HepG2 (cell line): Measurements from ENCODE around the gene CHD9. TPM values are rescaled to one million over a fixed set of nuclear protein-coding genes. Genes with fewer than 3 reads are reported as not detected.

Experiments
- ARID2 ChIP-seq: sonication (generic); formaldehyde crosslinking; IDR thresholded peaks from 2 replicates; pipeline ENCODE4 v1.8.1; 2022; ENCODE audit warnings: mild to moderate bottlenecking, missing genetic modification reagents, borderline replicate concordance
- BHLHE40 ChIP-seq: IDR thresholded peaks from 2 replicates; pipeline ENCODE4 v1.6.1; 2011; ENCODE audit warnings: low read length, improper control_type of control experiment
- HNF1A ChIP-seq, 2 experiments: sonication (generic) in 1 of 2; formaldehyde crosslinking in 1 of 2; IDR thresholded peaks; 2 replicates each; pipeline versions ENCODE4 v1.4.0 to v1.6.1; 2016 to 2020; ENCODE audit warnings: borderline replicate concordance in 1 of 2, low read depth in 1 of 2, mild to moderate bottlenecking in 1 of 2, missing genetic modification reagents in 1 of 2
- MIXL1 ChIP-seq: IDR thresholded peaks from 2 replicates; pipeline ENCODE4 v1.6.1; 2016
- MYC ChIP-seq: sonication (generic); formaldehyde crosslinking; IDR thresholded peaks from 2 replicates; pipeline ENCODE4 v1.9.0; 2021; ENCODE audit warnings: missing genetic modification reagents, borderline replicate concordance
- PPARG ChIP-seq: conservative IDR thresholded peaks from 2 replicates; pipeline ENCODE4 v1.6.1; 2016; ENCODE audit warnings: missing biosample characterization, missing genetic modification reagents
- RAD21 ChIP-seq: fragments of 450-650 bp; formaldehyde crosslinking; IDR thresholded peaks from 2 replicates; pipeline ENCODE4 v1.5.0; 2020; ENCODE audit warnings: mild to moderate bottlenecking
- STAT5B ChIP-seq: sonication (generic); formaldehyde crosslinking; IDR thresholded peaks from 2 replicates; pipeline ENCODE4 v1.4.0; 2020; ENCODE audit warnings: missing genetic modification reagents
- U2AF1 ChIP-seq: fragments of 200-400 bp; formaldehyde crosslinking; optimal IDR thresholded peaks from 2 replicates; pipeline ENCODE3; 2017; ENCODE audit warnings: mild to moderate bottlenecking, low read depth, low read length
- ZBTB10 ChIP-seq: sonication (generic); formaldehyde crosslinking; IDR thresholded peaks from 2 replicates; pipeline ENCODE4 v1.4.0; 2020; ENCODE audit warnings: missing genetic modification reagents, borderline replicate concordance
- ZFAT ChIP-seq: sonication (generic); formaldehyde crosslinking; conservative IDR thresholded peaks from 2 replicates; pipeline ENCODE4 v1.8.1; 2023; ENCODE audit warnings: missing genetic modification reagents, inconsistent platforms
- ZNF12 ChIP-seq: sonication (generic); formaldehyde crosslinking; IDR thresholded peaks from 2 replicates; pipeline ENCODE4 v1.5.0; 2020; ENCODE audit warnings: missing genetic modification reagents
- ZNF230 ChIP-seq: sonication (generic); formaldehyde crosslinking; IDR thresholded peaks from 2 replicates; pipeline ENCODE4 v1.4.0; 2020; ENCODE audit warnings: mild to moderate bottlenecking, missing genetic modification reagents
- ZNF326 ChIP-seq: sonication (generic); formaldehyde crosslinking; IDR thresholded peaks from 2 replicates; pipeline ENCODE4 v1.4.0; 2020; ENCODE audit warnings: missing genetic modification reagents, borderline replicate concordance
- ZNF329 ChIP-seq: sonication (generic); formaldehyde crosslinking; IDR thresholded peaks from 2 replicates; pipeline ENCODE4 v1.9.0; 2021; ENCODE audit warnings: low read depth, mild to moderate bottlenecking, missing genetic modification reagents
- ZNF550 ChIP-seq: sonication (generic); formaldehyde crosslinking; IDR thresholded peaks from 2 replicates; pipeline ENCODE4 v1.4.0; 2020; ENCODE audit warnings: mild to moderate bottlenecking, missing genetic modification reagents, borderline replicate concordance
- ZNF552 ChIP-seq: sonication (generic); formaldehyde crosslinking; IDR thresholded peaks from 2 replicates; pipeline ENCODE4 v1.9.0; 2022; ENCODE audit warnings: missing genetic modification reagents, mild to moderate bottlenecking, borderline replicate concordance
- ZNF564 ChIP-seq: sonication (generic); formaldehyde crosslinking; IDR thresholded peaks from 2 replicates; pipeline ENCODE4 v1.8.1; 2023; ENCODE audit warnings: mild to moderate bottlenecking, missing genetic modification reagents
- ZNF687 ChIP-seq: sonication (generic); formaldehyde crosslinking; IDR thresholded peaks from 2 replicates; pipeline ENCODE4 v1.5.1; 2020; ENCODE audit warnings: mild to moderate bottlenecking, missing genetic modification reagents, moderate library complexity
- ZNF891 ChIP-seq: sonication (generic); formaldehyde crosslinking; IDR thresholded peaks from 2 replicates; pipeline ENCODE4 v1.5.0; 2020; ENCODE audit warnings: mild to moderate bottlenecking, missing genetic modification reagents
- polyA plus RNA-seq, 8 experiments: library from polyadenylated mRNA; depleted of rRNA in 3 of 8; stranded (reverse) in 7 of 8; unstranded in 1 of 8; fragments of >200 nt; fragmentation: Illumina TruSeq in 4 of 8; extraction: Trizol in 4 of 8; gene quantifications; 2 replicates each; pipeline versions ENCODE4 v1.2.1 to v1.2.3, GENCODE V29; 2011 to 2016; ENCODE audit warnings: low read depth in 4 of 8, missing spikeins in 1 of 8, mixed read lengths in 1 of 8; ENCODE audit not compliant: insufficient read depth in 1 of 8
- total RNA-seq, 5 experiments: library from RNA; depleted of rRNA; stranded (reverse); fragments of >200 nt; fragmentation: Illumina TruSeq; extraction: Trizol; gene quantifications; 2 replicates each; pipeline ENCODE4 v1.2.3, GENCODE V29; 2016; ENCODE audit warnings: low read depth in 1 of 5

Gene CHD9
- total and polyA plus RNA-seq, 2 of the 13 experiments (the other 11 are each of a cell fraction or from before 2014, with no cell fraction given), result 23.4 to 27.7 TPM

GRCh38 chr16:53056392-53056881 lies 1.6 kb downstream of the CHD9 start (continued):
- TF ChIP-seq ARID2 (CRISPR knock-in tag) (no peak), MIXL1 (CRISPR knock-in tag) (peak; percentile 29; the same call in 1 of the 2 replicates), MYC (peak; percentile 67; the same call in 1 of the 2 replicates), ZNF891 (no peak), ZNF329 (no peak), HNF1A (IDR thresholded peaks at IDR 0.05; ENCODE audit: low read depth) (no peak), HNF1A (CRISPR knock-in tag; IDR thresholded peaks at IDR 0.05; ENCODE audit: borderline replicate concordance) (0 out of 2 replicates have a peak, but pooled peaks have one; percentile 26), STAT5B (CRISPR knock-in tag) (no peak), PPARG (no peak; the same call in 1 of the 2 replicates), BHLHE40 (peak; percentile 87), ZNF687 (CRISPR knock-in tag) (no peak), ZNF552 (peak; percentile 60; the same call in 1 of the 2 replicates), U2AF1 (no peak), ZBTB10 (CRISPR knock-in tag) (no peak), ZFAT (no peak), ZNF550 (no peak), ZNF326 (no peak), ZNF230 (CRISPR knock-in tag) (no peak), RAD21 (CRISPR knock-in tag) (no peak), ZNF12 (peak; percentile 73), ZNF564 (CRISPR knock-in tag) (no peak)
